PC-3 (cell line): ENCODE measurements around the gene APBA2. TPM values are rescaled to one million over a fixed set of nuclear protein-coding genes. Genes with fewer than 3 reads are reported as not detected.
A peak's percentile ranks its signal among the peaks of the same experiment; 100 is the strongest.
"Not testable (repeated sequence)": the region's sequence is repeated elsewhere in the genome, so short reads cannot be mapped to it uniquely, and the experiment has no call there.

ENCODE experiments used
- ATAC-seq: fragments of 200-7000 bp; cut with Tn5 transposase; 2 replicates; pipeline ENCODE4 v1.9.1; 2020; ENCODE audit warnings: mild to moderate bottlenecking, moderate library complexity
- BruUV-seq: library from RNA; stranded (reverse); fragments of 400-500 nt; replicated peaks from 2 replicates; lab custom pipeline; 2021; lab: Mats Ljungman, UMichigan
- CTCF ChIA-PET: fragments of 300-600 bp; sonication (Branson Sonifier 250); formaldehyde crosslinking; loops from one replicate; lab custom pipeline; 2022; ENCODE audit warnings: antibody characterized with exemption; lab: Charles Lee
- POLR2A ChIA-PET: fragments of 300-600 bp; sonication (Branson Sonifier 250); formaldehyde crosslinking; loops from one replicate; lab custom pipeline; 2022; ENCODE audit warnings: antibody characterized with exemption; ENCODE audit not compliant: unreplicated experiment; lab: Charles Lee
- DNase-seq: peaks from one replicate; pipeline ENCODE4 v3.0.0-alpha.2; 2015
- H2AFZ ChIP-seq: fragments of 300-600 bp; sonication (generic); 2 replicates; pipeline ENCODE4 v1.6.0; 2016; ENCODE audit warnings: antibody characterized with exemption, low read length
- H3F3A ChIP-seq: fragments of 300-600 bp; sonication (generic); one replicate; pipeline ENCODE4 v1.6.0; 2017; ENCODE audit warnings: antibody characterized with exemption, low read length, control low read depth, mild to moderate bottlenecking; ENCODE audit not compliant: unreplicated experiment
- H3K27ac ChIP-seq: fragments of 300-600 bp; sonication (generic); 2 replicates; pipeline ENCODE4 v1.5.1; 2016; ENCODE audit warnings: mild to moderate bottlenecking, low read length
- H3K27me3 ChIP-seq: fragments of 300-600 bp; sonication (generic); 2 replicates; pipeline ENCODE4 v1.6.1; 2016; ENCODE audit warnings: low read length, mixed read lengths
- H3K36me3 ChIP-seq: fragments of 300-600 bp; sonication (generic); 2 replicates; pipeline ENCODE4 v1.6.1; 2016; ENCODE audit warnings: low read depth, mixed run types, low read length, mixed read lengths
- H3K4me1 ChIP-seq: fragments of 300-600 bp; sonication (generic); 2 replicates; pipeline ENCODE4 v1.5.1; 2016; ENCODE audit warnings: low read length; ENCODE audit not compliant: insufficient read depth
- H3K4me2 ChIP-seq: fragments of 300-600 bp; sonication (generic); 2 replicates; pipeline ENCODE4 v1.6.0; 2016; ENCODE audit warnings: low read length
- H3K4me3 ChIP-seq: fragments of 300-600 bp; sonication (generic); 2 replicates; pipeline ENCODE4 v1.5.1; 2016; ENCODE audit warnings: mild to moderate bottlenecking, low read length, mixed read lengths
- H3K79me2 ChIP-seq: fragments of 300-600 bp; sonication (generic); 2 replicates; pipeline ENCODE4 v1.6.1; 2017; ENCODE audit warnings: low read length, mixed read lengths
- H3K9ac ChIP-seq: fragments of 300-600 bp; sonication (generic); 2 replicates; pipeline ENCODE4 v1.6.0; 2016; ENCODE audit warnings: mild to moderate bottlenecking, low read length
- H3K9me2 ChIP-seq: fragments of 300-600 bp; sonication (generic); replicated peaks from 2 replicates; pipeline ENCODE4 v1.6.1; 2016; ENCODE audit warnings: mixed run types, low read length, mixed read lengths
- H3K9me3 ChIP-seq: fragments of 300-600 bp; sonication (generic); 2 replicates; pipeline ENCODE4 v1.6.1; 2016; ENCODE audit warnings: low read length, mixed read lengths
- H4K20me1 ChIP-seq: fragments of 300-600 bp; sonication (generic); 2 replicates; pipeline ENCODE4 v1.6.1; 2016; ENCODE audit warnings: low read length, mixed read lengths
- intact Hi-C: fragments of 100-400 bp; cut with micrococcal nuclease; formaldehyde crosslinking; loops from 2 replicates; pipeline ENCODE4 v1.9.0; 2023
- total RNA-seq: library from RNA; depleted of rRNA; stranded (reverse); fragments of >200 nt; gene quantifications from 2 replicates; pipeline ENCODE4 v1.2.3, GENCODE V29; 2014

Gene APBA2
- total RNA-seq, 1 experiment from 2014 or later = 61.7 TPM

DNA sequence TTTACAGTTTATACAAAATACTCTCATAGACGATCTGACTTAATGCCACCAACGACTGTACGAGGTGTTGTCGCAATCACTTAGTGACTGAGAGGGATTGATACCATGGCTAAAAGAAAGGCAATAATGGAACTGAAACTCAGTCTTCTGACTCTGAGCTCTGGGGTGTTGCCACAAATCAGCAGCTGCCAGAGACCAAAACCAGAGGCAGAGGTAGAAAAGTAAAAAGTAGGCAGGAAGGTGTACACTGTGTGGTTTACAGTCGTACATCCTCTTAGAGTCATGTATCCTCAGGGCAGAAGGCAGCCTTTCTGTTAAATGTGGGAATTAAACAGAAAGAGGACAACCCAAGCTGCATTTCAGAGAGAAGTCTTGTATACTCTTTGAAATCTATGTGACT is 38.5 kb upstream of the APBA2 start:
- H4K20me1 ChIP-seq, H3F3A ChIP-seq, H3K9me2 ChIP-seq, POLR2A ChIA-PET, H3K79me2 ChIP-seq, H3K4me1 ChIP-seq, H3K9me3 ChIP-seq, BruUV-seq, intact Hi-C loops, CTCF ChIA-PET, H3K27ac ChIP-seq, H3K9ac ChIP-seq, H3K4me2 ChIP-seq, H3K4me3 ChIP-seq, H2AFZ ChIP-seq, H3K36me3 ChIP-seq, DNase-seq, H3K27me3 ChIP-seq: not testable (repeated sequence)
- ATAC-seq = peak; percentile 61

- ATAC-seq, H3K9ac ChIP-seq, H2AFZ ChIP-seq, H3K9me3 ChIP-seq, intact Hi-C loops, DNase-seq, CTCF ChIA-PET, H3K36me3 ChIP-seq, H3K4me1 ChIP-seq, H3K9me2 ChIP-seq, H3K4me2 ChIP-seq, BruUV-seq, H3K27ac ChIP-seq, H3F3A ChIP-seq, POLR2A ChIA-PET, H3K4me3 ChIP-seq, H3K79me2 ChIP-seq, H3K27me3 ChIP-seq, H4K20me1 ChIP-seq: not testable (repeated sequence)
Observed at GRCh38 chr15:28847959-28848358, 37.8 kb upstream of the APBA2 start.

- H4K20me1 ChIP-seq, H3F3A ChIP-seq, H3K27ac ChIP-seq, POLR2A ChIA-PET, H3K27me3 ChIP-seq, intact Hi-C loops, H2AFZ ChIP-seq, BruUV-seq, H3K9me2 ChIP-seq, H3K4me1 ChIP-seq, H3K36me3 ChIP-seq, H3K9me3 ChIP-seq, H3K4me2 ChIP-seq, DNase-seq, CTCF ChIA-PET, ATAC-seq, H3K9ac ChIP-seq, H3K4me3 ChIP-seq, H3K79me2 ChIP-seq: not testable (repeated sequence)
Observed at GRCh38 chr15:28848521-28848920, 37.3 kb upstream of the APBA2 start, which contains the start of gene GOLGA6L7. Gene GOLGA6L7, minus strand, starts transcription at chr15:28848644. Its CDS starts 95 bp downstream, at chr15:28848549.

- POLR2A ChIA-PET, DNase-seq, H3K4me1 ChIP-seq, H3F3A ChIP-seq, H2AFZ ChIP-seq, H3K27me3 ChIP-seq, CTCF ChIA-PET, H3K9me2 ChIP-seq, H3K9ac ChIP-seq, H3K27ac ChIP-seq, ATAC-seq, intact Hi-C loops, BruUV-seq, H3K36me3 ChIP-seq, H3K4me2 ChIP-seq, H3K4me3 ChIP-seq, H3K79me2 ChIP-seq, H3K9me3 ChIP-seq, H4K20me1 ChIP-seq: not testable (repeated sequence)
Observed at GRCh38 chr15:28849271-28849670, 36.5 kb upstream of the APBA2 start.

GRCh38 chr15:28849766-28850165 is 36.0 kb upstream of the APBA2 start:
- H3K36me3 ChIP-seq, H3K27me3 ChIP-seq, H3K27ac ChIP-seq, ATAC-seq, H3K4me3 ChIP-seq, H3K9me3 ChIP-seq, H3F3A ChIP-seq, intact Hi-C loops, H3K79me2 ChIP-seq, H3K9me2 ChIP-seq, BruUV-seq, H2AFZ ChIP-seq, H3K4me1 ChIP-seq, H3K9ac ChIP-seq, H4K20me1 ChIP-seq, POLR2A ChIA-PET, H3K4me2 ChIP-seq, CTCF ChIA-PET, DNase-seq: not testable (repeated sequence)

GRCh38 chr15:28853654-28854053 is 32.1 kb upstream of the APBA2 start:
- H2AFZ ChIP-seq, H3K4me3 ChIP-seq, H3K9ac ChIP-seq, BruUV-seq, H3K27ac ChIP-seq, ATAC-seq, H3K9me2 ChIP-seq, H3K79me2 ChIP-seq, DNase-seq, intact Hi-C loops, H3K9me3 ChIP-seq, H3K4me1 ChIP-seq, H3K36me3 ChIP-seq, CTCF ChIA-PET, POLR2A ChIA-PET, H4K20me1 ChIP-seq, H3K4me2 ChIP-seq, H3K27me3 ChIP-seq, H3F3A ChIP-seq: not testable (repeated sequence)

GRCh38 chr15:28854578-28854977 is 31.2 kb upstream of the APBA2 start:
- H3K4me2 ChIP-seq, H3K27me3 ChIP-seq, H3F3A ChIP-seq, ATAC-seq, H3K9me2 ChIP-seq, DNase-seq, H3K36me3 ChIP-seq, H4K20me1 ChIP-seq, H3K9ac ChIP-seq, BruUV-seq, H3K9me3 ChIP-seq, CTCF ChIA-PET, H3K79me2 ChIP-seq, H3K4me3 ChIP-seq, intact Hi-C loops, H2AFZ ChIP-seq, POLR2A ChIA-PET, H3K4me1 ChIP-seq, H3K27ac ChIP-seq: not testable (repeated sequence)
